ENCODE data around the gene VSX1. TPM values are rescaled to one million over a fixed set of nuclear protein-coding genes. Genes with fewer than 3 reads are reported as not detected.

Gene VSX1
- total RNA-seq, 1 experiment from 2014 or later: not detected

- no peak for DNase-seq
- H4K20me1 ChIP-seq (ENCODE audit: insufficient read depth, low read depth, low read length): no peaks in the 10 kb centered on the region
- no peaks in the 10 kb centered on the region for H3K36me3 ChIP-seq (ENCODE audit: insufficient read depth, low read length)
- no peak overlapping the region for H2AFZ ChIP-seq (ENCODE audit: low read length)
- H3K27ac ChIP-seq (ENCODE audit: low read length): no peak overlapping the region
- no peak overlapping the region for H3K9ac ChIP-seq (ENCODE audit: low read length)
- H3K4me1 ChIP-seq (ENCODE audit: low read length): peaks cover 13% of the 10 kb centered on the region
- H3K79me2 ChIP-seq (ENCODE audit: low read length): no peaks in the 10 kb centered on the region
- no peaks in the 10 kb centered on the region for H3K9me3 ChIP-seq (ENCODE audit: low read length)
- H3K9me2 ChIP-seq (replicated peaks; ENCODE audit: insufficient read depth, low read length): no peaks in the 10 kb centered on the region
- H3K4me2 ChIP-seq (ENCODE audit: low read depth, low read length, poor library complexity, severe bottlenecking): no peak overlapping the region
- H3K27me3 ChIP-seq (ENCODE audit: low read length): no peaks in the 10 kb centered on the region
- H3K4me3 ChIP-seq (ENCODE audit: low read length): no peak overlapping the region
Measured at GRCh38 chr20:25050501-25051350, 31.2 kb downstream of the VSX1 start.

- no peak overlapping the region for H3K9ac ChIP-seq (ENCODE audit: low read length)
- H3K27me3 ChIP-seq (ENCODE audit: low read length): no peaks in the 10 kb centered on the region
- H3K9me3 ChIP-seq (ENCODE audit: low read length): no peaks in the 10 kb centered on the region
- no peaks in the 10 kb centered on the region for H3K36me3 ChIP-seq (ENCODE audit: insufficient read depth, low read length)
- H3K79me2 ChIP-seq (ENCODE audit: low read length): no peaks in the 10 kb centered on the region
- no peaks in the 10 kb centered on the region for H4K20me1 ChIP-seq (ENCODE audit: insufficient read depth, low read depth, low read length)
- H3K4me2 ChIP-seq (ENCODE audit: low read depth, low read length, poor library complexity, severe bottlenecking): no peak overlapping the region
- no peak overlapping the region for H3K27ac ChIP-seq (ENCODE audit: low read length)
- no peak overlapping the region for H3K4me3 ChIP-seq (ENCODE audit: low read length)
- peaks cover 6% of the 10 kb centered on the region for H3K4me1 ChIP-seq (ENCODE audit: low read length)
- DNase-seq: no peak
- H3K9me2 ChIP-seq (replicated peaks; ENCODE audit: insufficient read depth, low read length): no peaks in the 10 kb centered on the region
- no peak overlapping the region for H2AFZ ChIP-seq (ENCODE audit: low read length)
Measured at GRCh38 chr20:25050082-25050481, 31.9 kb downstream of the VSX1 start.

GRCh38 chr20:25049261-25050060, 32.5 kb downstream of the VSX1 start:
- Histone ChIP-seq H3K9me2 (replicated peaks; ENCODE audit: insufficient read depth, low read length) (no peaks in the 10 kb centered on the region), H3K4me2 (ENCODE audit: low read depth, low read length, poor library complexity, severe bottlenecking) (no peak overlapping the region), H4K20me1 (ENCODE audit: insufficient read depth, low read depth, low read length) (no peaks in the 10 kb centered on the region), H3K9ac (ENCODE audit: low read length) (no peak overlapping the region), H3K4me1 (ENCODE audit: low read length) (peaks cover 8% of the 10 kb centered on the region), H3K9me3 (ENCODE audit: low read length) (no peaks in the 10 kb centered on the region), H2AFZ (ENCODE audit: low read length) (no peak overlapping the region), H3K36me3 (ENCODE audit: insufficient read depth, low read length) (no peaks in the 10 kb centered on the region), H3K27me3 (ENCODE audit: low read length) (no peaks in the 10 kb centered on the region), H3K79me2 (ENCODE audit: low read length) (no peaks in the 10 kb centered on the region), H3K4me3 (ENCODE audit: low read length) (no peak overlapping the region), H3K27ac (ENCODE audit: low read length) (no peak overlapping the region)
- no peak for DNase-seq

- no peak overlapping the region for H3K4me3 ChIP-seq (ENCODE audit: low read length)
- no peak overlapping the region for H3K9ac ChIP-seq (ENCODE audit: low read length)
- H3K27ac ChIP-seq (ENCODE audit: low read length): no peak overlapping the region
- H3K9me3 ChIP-seq (ENCODE audit: low read length): no peaks in the 10 kb centered on the region
- H3K4me2 ChIP-seq (ENCODE audit: low read depth, low read length, poor library complexity, severe bottlenecking): no peak overlapping the region
- H4K20me1 ChIP-seq (ENCODE audit: insufficient read depth, low read depth, low read length): no peaks in the 10 kb centered on the region
- no peak for DNase-seq
- no peaks in the 10 kb centered on the region for H3K36me3 ChIP-seq (ENCODE audit: insufficient read depth, low read length)
- no peaks in the 10 kb centered on the region for H3K9me2 ChIP-seq (replicated peaks; ENCODE audit: insufficient read depth, low read length)
- peaks cover 8% of the 10 kb centered on the region for H3K4me1 ChIP-seq (ENCODE audit: low read length)
- H3K79me2 ChIP-seq (ENCODE audit: low read length): no peaks in the 10 kb centered on the region
- H2AFZ ChIP-seq (ENCODE audit: low read length): no peak overlapping the region
- H3K27me3 ChIP-seq (ENCODE audit: low read length): no peaks in the 10 kb centered on the region
Measured at GRCh38 chr20:25048519-25048952, 33.4 kb downstream of the VSX1 start.

- Histone ChIP-seq H3K4me3 (ENCODE audit: low read length) (no peak overlapping the region), H3K9ac (ENCODE audit: low read length) (no peak overlapping the region), H3K27ac (ENCODE audit: low read length) (no peak overlapping the region), H3K9me2 (replicated peaks; ENCODE audit: insufficient read depth, low read length) (no peaks in the 10 kb centered on the region), H4K20me1 (ENCODE audit: insufficient read depth, low read depth, low read length) (no peaks in the 10 kb centered on the region), H3K9me3 (ENCODE audit: low read length) (no peaks in the 10 kb centered on the region), H3K79me2 (ENCODE audit: low read length) (no peaks in the 10 kb centered on the region), H2AFZ (ENCODE audit: low read length) (no peak overlapping the region), H3K4me1 (ENCODE audit: low read length) (peaks cover 14% of the 10 kb centered on the region), H3K27me3 (ENCODE audit: low read length) (no peaks in the 10 kb centered on the region), H3K4me2 (ENCODE audit: low read depth, low read length, poor library complexity, severe bottlenecking) (no peak overlapping the region), H3K36me3 (ENCODE audit: insufficient read depth, low read length) (no peaks in the 10 kb centered on the region)
- DNase-seq: no peak
Measured at GRCh38 chr20:25047766-25048165, 34.2 kb downstream of the VSX1 start.

GRCh38 chr20:25046736-25047666, 34.9 kb downstream of the VSX1 start:
- Histone ChIP-seq H3K27me3 (ENCODE audit: low read length) (no peaks in the 10 kb centered on the region), H2AFZ (ENCODE audit: low read length) (no peak overlapping the region), H3K27ac (ENCODE audit: low read length) (no peak overlapping the region), H3K4me3 (ENCODE audit: low read length) (no peak overlapping the region), H3K79me2 (ENCODE audit: low read length) (no peaks in the 10 kb centered on the region), H3K9me3 (ENCODE audit: low read length) (no peaks in the 10 kb centered on the region), H3K4me2 (ENCODE audit: low read depth, low read length, poor library complexity, severe bottlenecking) (no peak overlapping the region), H3K9ac (ENCODE audit: low read length) (no peak overlapping the region), H3K9me2 (replicated peaks; ENCODE audit: insufficient read depth, low read length) (no peaks in the 10 kb centered on the region), H3K4me1 (ENCODE audit: low read length) (peaks cover 18% of the 10 kb centered on the region), H3K36me3 (ENCODE audit: insufficient read depth, low read length) (no peaks in the 10 kb centered on the region), H4K20me1 (ENCODE audit: insufficient read depth, low read depth, low read length) (no peaks in the 10 kb centered on the region)
- DNase-seq: no peak

GRCh38 chr20:25046181-25046641, 35.7 kb downstream of the VSX1 start:
- Histone ChIP-seq H3K79me2 (ENCODE audit: low read length) (no peaks in the 10 kb centered on the region), H3K4me3 (ENCODE audit: low read length) (no peak overlapping the region), H3K27ac (ENCODE audit: low read length) (no peak overlapping the region), H3K9me3 (ENCODE audit: low read length) (no peaks in the 10 kb centered on the region), H3K4me1 (ENCODE audit: low read length) (peaks cover 18% of the 10 kb centered on the region), H3K36me3 (ENCODE audit: insufficient read depth, low read length) (no peaks in the 10 kb centered on the region), H3K9ac (ENCODE audit: low read length) (no peak overlapping the region), H3K9me2 (replicated peaks; ENCODE audit: insufficient read depth, low read length) (no peaks in the 10 kb centered on the region), H3K27me3 (ENCODE audit: low read length) (no peaks in the 10 kb centered on the region), H2AFZ (ENCODE audit: low read length) (no peak overlapping the region), H4K20me1 (ENCODE audit: insufficient read depth, low read depth, low read length) (no peaks in the 10 kb centered on the region), H3K4me2 (ENCODE audit: low read depth, low read length, poor library complexity, severe bottlenecking) (no peak overlapping the region)
- no peak for DNase-seq

Data from Karpas-422 (cell line).